K562 (cell line): ENCODE data around the gene MED15. TPM values are rescaled to one million over a fixed set of nuclear protein-coding genes. Genes with fewer than 3 reads are reported as not detected.

Source experiments
- CBFA2T3 ChIP-seq: fragments of 450-650 bp; IDR thresholded peaks from 2 replicates; pipeline ENCODE4 v1.6.1; 2017
- E2F3 ChIP-seq: fragments of 250-450 bp; sonication (Bioruptor Pico); IDR thresholded peaks from 2 replicates; pipeline ENCODE4 v1.4.0; 2020; ENCODE audit warnings: mild to moderate bottlenecking
- ESRRA ChIP-seq: fragments of 450-650 bp; IDR thresholded peaks from 2 replicates; pipeline ENCODE4 v1.6.1; 2014; ENCODE audit warnings: low read depth, mild to moderate bottlenecking, moderate library complexity, borderline replicate concordance
- GATA2 ChIP-seq: sonication (generic); formaldehyde crosslinking; IDR thresholded peaks from 2 replicates; pipeline ENCODE4 v1.4.0; 2020; ENCODE audit warnings: mild to moderate bottlenecking, missing genetic modification reagents
- IRF2 ChIP-seq: sonication (generic); formaldehyde crosslinking; IDR thresholded peaks from 2 replicates; pipeline ENCODE4 v1.8.1; 2022; ENCODE audit warnings: mild to moderate bottlenecking, missing genetic modification reagents
- MECOM ChIP-seq: fragments of 250-450 bp; sonication (Bioruptor Pico); IDR thresholded peaks from 2 replicates; pipeline ENCODE4 v1.8.0; 2022; ENCODE audit warnings: inconsistent platforms
- NR2F6 ChIP-seq: fragments of 450-650 bp; formaldehyde crosslinking; IDR thresholded peaks from 2 replicates; pipeline ENCODE4 v1.4.0; 2020; ENCODE audit warnings: mild to moderate bottlenecking
- PTTG1 ChIP-seq: fragments of 450-650 bp; IDR thresholded peaks from 2 replicates; pipeline ENCODE4 v1.6.1; 2016; ENCODE audit warnings: low read depth, mild to moderate bottlenecking, missing genetic modification characterization, missing compliant biosample characterization
- SIX5 ChIP-seq, 2 experiments: IDR thresholded peaks; 2 replicates each; pipeline ENCODE4 v1.6.1; 2011; ENCODE audit warnings: low read length in 2 of 2, borderline replicate concordance in 1 of 2, low read depth in 1 of 2, mild to moderate bottlenecking in 1 of 2, moderate library complexity in 1 of 2; ENCODE audit not compliant: insufficient read depth in 1 of 2
- SLC30A9 ChIP-seq: fragments of 250-450 bp; sonication (Bioruptor Pico); IDR thresholded peaks from 2 replicates; pipeline ENCODE4 v1.8.0; 2022; ENCODE audit warnings: mild to moderate bottlenecking, moderate library complexity
- SMAD1 ChIP-seq: fragments of 150-350 bp; IDR thresholded peaks from 2 replicates; pipeline ENCODE4 v1.6.1; 2014; ENCODE audit warnings: low read length, low read depth; ENCODE audit not compliant: partially characterized antibody
- SP1 ChIP-seq: sonication (generic); formaldehyde crosslinking; IDR thresholded peaks from 2 replicates; pipeline ENCODE4 v1.8.1; 2022; ENCODE audit warnings: mild to moderate bottlenecking, missing genetic modification reagents
- TAF7 ChIP-seq: fragments of 450-650 bp; IDR thresholded peaks from 2 replicates; pipeline ENCODE4 v1.6.1; 2016; ENCODE audit warnings: missing genetic modification characterization, missing compliant biosample characterization
- TGIF2 ChIP-seq: sonication (generic); formaldehyde crosslinking; IDR thresholded peaks from 2 replicates; pipeline ENCODE4 v1.8.1; 2022; ENCODE audit warnings: mild to moderate bottlenecking, missing genetic modification reagents, moderate library complexity
- ZNF124 ChIP-seq: sonication (generic); formaldehyde crosslinking; IDR thresholded peaks from 2 replicates; pipeline ENCODE4 v1.8.1; 2022; ENCODE audit warnings: missing genetic modification reagents
- ZNF133 ChIP-seq: fragments of 250-450 bp; sonication (Bioruptor Pico); IDR thresholded peaks from 2 replicates; pipeline ENCODE4 v1.4.0; 2020; ENCODE audit warnings: mild to moderate bottlenecking
- ZNF239 ChIP-seq: fragments of 250-450 bp; sonication (Bioruptor Pico); IDR thresholded peaks from 2 replicates; pipeline ENCODE4 v1.4.0; 2020; ENCODE audit warnings: mild to moderate bottlenecking
- ZNF274 ChIP-seq: IDR thresholded peaks from 2 replicates; pipeline ENCODE4 v1.6.1; 2011; ENCODE audit warnings: low read depth, mild to moderate bottlenecking, low read length, moderate library complexity, borderline replicate concordance
- ZNF3 ChIP-seq: fragments of 250-450 bp; sonication (Bioruptor Pico); IDR thresholded peaks from 2 replicates; pipeline ENCODE4 v1.5.0; 2021; ENCODE audit warnings: mild to moderate bottlenecking, moderate library complexity
- ZNF444 ChIP-seq: fragments of 250-450 bp; sonication (Bioruptor Pico); IDR thresholded peaks from 2 replicates; pipeline ENCODE4 v1.4.0; 2020; ENCODE audit warnings: mild to moderate bottlenecking, moderate library complexity
- polyA plus RNA-seq, 8 experiments: library from polyadenylated mRNA; depleted of rRNA in 4 of 8; stranded (reverse) in 5 of 8; unstranded in 3 of 8; fragments of >200 nt; fragmentation: Nextera tagmentation in 2 of 8; fragmentation: Illumina TruSeq in 1 of 8; extraction: Ambion mirVana in 2 of 8; extraction: Trizol in 1 of 8; gene quantifications; 2 replicates each; pipeline versions ENCODE4 v1.2.1 to v1.2.3, GENCODE V29; 2011 to 2014; ENCODE audit warnings: inconsistent platforms in 1 of 8, missing spikeins in 1 of 8
- total RNA-seq, 7 experiments: library from RNA; depleted of rRNA in 6 of 7; stranded (reverse); fragments of >200 nt in 6 of 7; fragmentation: Illumina TruSeq in 2 of 7; extraction: Trizol in 2 of 7; gene quantifications; 2 replicates each; pipeline versions ENCODE4 v1.2.1 to v1.2.3, GENCODE V29; 2011 to 2021; ENCODE audit warnings: low replicate concordance in 1 of 7
- TF ChIP-seq, protein P1 (sequence below): fragments of 450-650 bp; formaldehyde crosslinking; IDR thresholded peaks from 2 replicates; pipeline ENCODE4 v1.4.0; 2020; ENCODE audit warnings: mild to moderate bottlenecking, mixed read lengths
- TF ChIP-seq, protein P2 (sequence below): fragments of 450-650 bp; conservative IDR thresholded peaks from 2 replicates; pipeline ENCODE4 v1.6.1; 2016; ENCODE audit warnings: missing genetic modification characterization, low read depth, mild to moderate bottlenecking, missing compliant biosample characterization, moderate library complexity
- TF ChIP-seq, protein P3 (sequence below): fragments of 250-450 bp; sonication (Bioruptor Pico); IDR thresholded peaks from 2 replicates; pipeline ENCODE4 v1.4.0; 2020; ENCODE audit warnings: mild to moderate bottlenecking
- TF ChIP-seq, protein P4 (sequence below): fragments of 250-450 bp; sonication (Bioruptor Pico); IDR thresholded peaks from 2 replicates; pipeline ENCODE4 v1.5.1; 2021; ENCODE audit warnings: mild to moderate bottlenecking

MED15 gene
- total and polyA plus RNA-seq, 9 of the 15 experiments (the other 6 are each of a cell fraction or from before 2014, with no cell fraction given), result 4.0 to 271 (median 60.1) TPM

DNA sequence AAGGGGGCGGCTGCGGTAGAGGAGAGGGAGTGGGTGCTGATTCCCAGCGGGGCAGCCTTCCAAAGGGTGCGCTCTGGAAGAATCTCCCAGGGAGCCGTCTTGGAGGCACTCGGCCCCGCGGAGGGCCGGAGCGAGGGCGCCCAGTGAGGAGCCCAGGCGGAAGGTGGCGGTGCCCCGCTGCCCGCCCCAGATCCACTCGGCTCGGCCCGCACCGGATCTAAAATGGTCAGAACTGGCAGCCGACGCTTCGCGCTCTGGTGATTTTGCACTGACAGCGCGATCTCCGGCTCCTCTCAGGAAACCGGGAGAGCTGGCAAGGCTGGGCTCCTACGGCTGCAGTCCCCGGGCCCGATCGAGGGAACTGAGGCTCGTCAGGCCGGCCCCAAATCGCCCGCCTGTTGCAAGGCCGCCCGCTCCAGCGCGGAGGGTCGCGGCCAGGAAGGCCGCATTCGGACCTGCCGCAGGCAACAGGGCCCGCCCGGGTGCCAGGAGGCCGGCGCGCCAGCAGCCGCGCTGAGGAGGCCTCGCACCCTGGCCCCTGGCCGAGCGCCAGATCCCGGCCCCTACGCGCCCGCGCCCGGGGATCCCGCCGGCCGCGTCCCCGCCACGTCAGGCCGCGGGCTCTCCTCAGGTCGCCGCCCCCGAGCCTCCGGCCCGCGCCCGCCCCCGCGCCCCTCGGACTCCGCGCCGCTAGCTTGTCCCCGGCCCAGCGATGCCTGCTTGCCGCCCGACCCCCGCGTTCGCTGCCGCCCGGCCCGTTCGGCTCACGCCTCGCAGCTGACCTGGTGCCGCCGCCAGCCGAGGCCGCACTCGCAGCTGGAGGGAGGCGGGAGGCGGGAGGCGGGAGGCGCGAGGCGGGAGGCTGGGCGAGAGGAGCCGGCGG is 12.2 kb upstream of the MED15 start, which contains the start of gene KLHL22 (continued):
- no peak for TF ChIP-seq GATA2
- TF ChIP-seq ZNF124 (CRISPR knock-in tag), result no peak
- peak; percentile 44 for TF ChIP-seq SLC30A9
- TF ChIP-seq SIX5 (IDR thresholded peaks at IDR 0.05; ENCODE audit: borderline replicate concordance in 1 of 2, insufficient read depth in 1 of 2, low read depth in 1 of 2, low read length in 2 of 2), result no peak
- TF ChIP-seq ZNF133, result peak; percentile 87; the same call in 1 of the 2 replicates
- no peak for TF ChIP-seq SP1
- TF ChIP-seq PTTG1, result no peak
- no peak for TF ChIP-seq NR2F6
- TF ChIP-seq ZNF274, result no peak
- no peak for TF ChIP-seq IRF2 (CRISPR knock-in tag)
- no peak for TF ChIP-seq ZNF239 (CRISPR knock-in tag)
- no peak for TF ChIP-seq SMAD1
- TF ChIP-seq, protein P1, sequence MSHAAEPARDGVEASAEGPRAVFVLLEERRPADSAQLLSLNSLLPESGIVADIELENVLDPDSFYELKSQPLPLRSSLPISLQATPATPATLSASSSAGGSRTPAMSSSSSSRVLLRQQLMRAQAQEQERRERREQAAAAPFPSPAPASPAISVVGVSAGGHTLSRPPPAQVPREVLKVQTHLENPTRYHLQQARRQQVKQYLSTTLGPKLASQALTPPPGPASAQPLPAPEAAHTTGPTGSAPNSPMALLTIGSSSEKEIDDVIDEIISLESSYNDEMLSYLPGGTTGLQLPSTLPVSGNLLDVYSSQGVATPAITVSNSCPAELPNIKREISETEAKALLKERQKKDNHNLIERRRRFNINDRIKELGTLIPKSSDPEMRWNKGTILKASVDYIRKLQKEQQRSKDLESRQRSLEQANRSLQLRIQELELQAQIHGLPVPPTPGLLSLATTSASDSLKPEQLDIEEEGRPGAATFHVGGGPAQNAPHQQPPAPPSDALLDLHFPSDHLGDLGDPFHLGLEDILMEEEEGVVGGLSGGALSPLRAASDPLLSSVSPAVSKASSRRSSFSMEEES (CRISPR knock-in tag), result no peak
- TF ChIP-seq ESRRA, result no peak
- no peak for TF ChIP-seq ZNF3 (CRISPR knock-in tag)
- TF ChIP-seq E2F3 (CRISPR knock-in tag), result no peak; the same call in 1 of the 2 replicates
- TF ChIP-seq MECOM, result no peak
- TF ChIP-seq CBFA2T3, result no peak
- TF ChIP-seq, protein P2, sequence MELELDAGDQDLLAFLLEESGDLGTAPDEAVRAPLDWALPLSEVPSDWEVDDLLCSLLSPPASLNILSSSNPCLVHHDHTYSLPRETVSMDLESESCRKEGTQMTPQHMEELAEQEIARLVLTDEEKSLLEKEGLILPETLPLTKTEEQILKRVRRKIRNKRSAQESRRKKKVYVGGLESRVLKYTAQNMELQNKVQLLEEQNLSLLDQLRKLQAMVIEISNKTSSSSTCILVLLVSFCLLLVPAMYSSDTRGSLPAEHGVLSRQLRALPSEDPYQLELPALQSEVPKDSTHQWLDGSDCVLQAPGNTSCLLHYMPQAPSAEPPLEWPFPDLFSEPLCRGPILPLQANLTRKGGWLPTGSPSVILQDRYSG (tag), result no peak
- TF ChIP-seq, protein P3, sequence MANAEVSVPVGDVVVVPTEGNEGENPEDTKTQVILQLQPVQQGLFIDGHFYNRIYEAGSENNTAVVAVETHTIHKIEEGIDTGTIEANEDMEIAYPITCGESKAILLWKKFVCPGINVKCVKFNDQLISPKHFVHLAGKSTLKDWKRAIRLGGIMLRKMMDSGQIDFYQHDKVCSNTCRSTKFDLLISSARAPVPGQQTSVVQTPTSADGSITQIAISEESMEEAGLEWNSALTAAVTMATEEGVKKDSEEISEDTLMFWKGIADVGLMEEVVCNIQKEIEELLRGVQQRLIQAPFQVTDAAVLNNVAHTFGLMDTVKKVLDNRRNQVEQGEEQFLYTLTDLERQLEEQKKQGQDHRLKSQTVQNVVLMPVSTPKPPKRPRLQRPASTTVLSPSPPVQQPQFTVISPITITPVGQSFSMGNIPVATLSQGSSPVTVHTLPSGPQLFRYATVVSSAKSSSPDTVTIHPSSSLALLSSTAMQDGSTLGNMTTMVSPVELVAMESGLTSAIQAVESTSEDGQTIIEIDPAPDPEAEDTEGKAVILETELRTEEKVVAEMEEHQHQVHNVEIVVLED (CRISPR knock-in tag), result no peak; the same call in 1 of the 2 replicates
- no peak for TF ChIP-seq TAF7
- no peak for TF ChIP-seq ZNF444
- TF ChIP-seq, protein P4, sequence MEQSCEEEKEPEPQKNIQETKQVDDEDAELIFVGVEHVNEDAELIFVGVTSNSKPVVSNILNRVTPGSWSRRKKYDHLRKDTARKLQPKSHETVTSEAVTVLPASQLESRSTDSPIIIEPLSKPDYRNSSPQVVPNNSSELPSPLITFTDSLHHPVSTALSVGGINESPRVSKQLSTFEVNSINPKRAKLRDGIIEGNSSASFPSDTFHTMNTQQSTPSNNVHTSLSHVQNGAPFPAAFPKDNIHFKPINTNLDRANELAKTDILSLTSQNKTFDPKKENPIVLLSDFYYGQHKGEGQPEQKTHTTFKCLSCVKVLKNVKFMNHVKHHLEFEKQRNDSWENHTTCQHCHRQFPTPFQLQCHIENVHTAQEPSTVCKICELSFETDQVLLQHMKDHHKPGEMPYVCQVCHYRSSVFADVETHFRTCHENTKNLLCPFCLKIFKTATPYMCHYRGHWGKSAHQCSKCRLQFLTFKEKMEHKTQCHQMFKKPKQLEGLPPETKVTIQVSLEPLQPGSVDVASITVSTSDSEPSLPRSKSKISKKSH (CRISPR knock-in tag), result no peak
- TF ChIP-seq TGIF2 (CRISPR knock-in tag), result no peak
